CD14-positive monocyte (primary cell): ENCODE results near the gene APOD. TPM values are rescaled to one million over a fixed set of nuclear protein-coding genes. Genes with fewer than 3 reads are reported as not detected.
"Not testable (repeated sequence)": the region's sequence is repeated elsewhere in the genome, so short reads cannot be mapped to it uniquely, and the experiment has no call there.

Experiments
- DNase-seq, 3 donors: peaks; one replicate each; pipeline ENCODE4 v3.0.0-alpha.2; 2011 to 2022
- H2AFZ ChIP-seq: 2 replicates; pipeline ENCODE4 v1.6.0; 2012; ENCODE audit warnings: mild to moderate bottlenecking, low read depth, low read length, inconsistent platforms; ENCODE audit not compliant: insufficient read depth, poor library complexity, severe bottlenecking
- H3K27ac ChIP-seq, 2 donors: 1 replicate in 1 of 2; 2 replicates in 1 of 2; pipeline ENCODE4 v1.5.1; 2012 to 2013; ENCODE audit warnings: low read length in 2 of 2, control low read depth in 1 of 2, inconsistent platforms in 1 of 2, low read depth in 1 of 2, mild to moderate bottlenecking in 1 of 2
- H3K27me3 ChIP-seq, 2 donors: one replicate each; pipeline versions ENCODE4 v1.6.0 to v1.6.1; 2011 to 2013; ENCODE audit warnings: low read length in 2 of 2; ENCODE audit not compliant: control insufficient read depth in 2 of 2, insufficient read depth in 2 of 2
- H3K36me3 ChIP-seq, 2 donors: replicated peaks in 1 of 2; 1 replicate in 1 of 2; 2 replicates in 1 of 2; pipeline versions ENCODE4 v1.5.1 to v1.6.1; 2012 to 2013; ENCODE audit warnings: low read length in 2 of 2, control low read depth in 1 of 2, inconsistent platforms in 1 of 2, mild to moderate bottlenecking in 1 of 2; ENCODE audit not compliant: insufficient read depth in 2 of 2, control insufficient read depth in 1 of 2
- H3K4me1 ChIP-seq, 2 donors: 1 replicate in 1 of 2; 2 replicates in 1 of 2; pipeline versions ENCODE4 v1.5.1 to v1.6.1; 2012 to 2013; ENCODE audit warnings: low read length in 2 of 2, control low read depth in 1 of 2, inconsistent platforms in 1 of 2, mild to moderate bottlenecking in 1 of 2, moderate library complexity in 1 of 2; ENCODE audit not compliant: insufficient read depth in 2 of 2, control insufficient read depth in 1 of 2
- H3K4me2 ChIP-seq: replicated peaks from 2 replicates; pipeline ENCODE3; 2012; ENCODE audit warnings: low read length, moderate library complexity, mild to moderate bottlenecking; ENCODE audit not compliant: poor library complexity, severe bottlenecking; ENCODE audit errors: extremely low read depth
- H3K4me3 ChIP-seq, 3 experiments: fragments of 200-600 bp in 1 of 3; sonication (generic) in 1 of 3; replicated peaks in 1 of 3; 1 replicate in 2 of 3; 2 replicates in 1 of 3; pipeline ENCODE4 v1.5.1; 2011 to 2013; ENCODE audit warnings: low read length in 3 of 3, mild to moderate bottlenecking in 3 of 3, control low read depth in 2 of 3, low read depth in 2 of 3, inconsistent platforms in 1 of 3, moderate library complexity in 1 of 3
- H3K79me2 ChIP-seq: 2 replicates; pipeline ENCODE4 v1.6.0; 2012; ENCODE audit warnings: mild to moderate bottlenecking, control low read depth, inconsistent platforms, low read length, moderate library complexity; ENCODE audit not compliant: insufficient read depth
- H3K9ac ChIP-seq: 2 replicates; pipeline ENCODE4 v1.6.0; 2017; ENCODE audit warnings: low read length, mild to moderate bottlenecking; ENCODE audit not compliant: insufficient read depth, poor library complexity, severe bottlenecking
- H3K9me3 ChIP-seq, 2 donors: replicated peaks in 1 of 2; 1 replicate in 1 of 2; 2 replicates in 1 of 2; pipeline versions ENCODE4 v1.5.1 to v1.6.1; 2012 to 2013; ENCODE audit warnings: low read length in 2 of 2, control low read depth in 1 of 2; ENCODE audit not compliant: control insufficient read depth in 1 of 2, insufficient read depth in 1 of 2
- H4K20me1 ChIP-seq: 2 replicates; pipeline ENCODE4 v1.6.0; 2012; ENCODE audit warnings: mild to moderate bottlenecking, low read length, control low read depth, moderate library complexity; ENCODE audit not compliant: insufficient read depth
- H3K27ac Mint-ChIP-seq, 7 donors: one replicate each; pipeline ENCODE4 v1.8.0; 2020; ENCODE audit warnings: mild to moderate bottlenecking in 7 of 7, mixed read lengths in 7 of 7, moderate library complexity in 6 of 7, inconsistent platforms in 2 of 7
- H3K27me3 Mint-ChIP-seq, 3 donors: one replicate each; pipeline ENCODE4 v1.8.0; 2021 to 2022; ENCODE audit warnings: low read depth in 3 of 3, mild to moderate bottlenecking in 3 of 3, mixed read lengths in 3 of 3, moderate library complexity in 3 of 3, inconsistent platforms in 1 of 3
- H3K36me3 Mint-ChIP-seq, 2 donors: one replicate each; pipeline ENCODE4 v1.8.0; 2020; ENCODE audit warnings: mixed read lengths in 2 of 2, inconsistent platforms in 1 of 2, mild to moderate bottlenecking in 1 of 2
- H3K4me1 Mint-ChIP-seq: one replicate; pipeline ENCODE4 v1.8.0; 2020; ENCODE audit warnings: mild to moderate bottlenecking, mixed read lengths
- H3K4me3 Mint-ChIP-seq, 2 donors: one replicate each; pipeline ENCODE4 v1.8.0; 2020; ENCODE audit warnings: mild to moderate bottlenecking in 2 of 2, mixed read lengths in 2 of 2, moderate library complexity in 1 of 2
- H3K9me3 Mint-ChIP-seq, 7 donors: one replicate each; pipeline ENCODE4 v1.8.0; 2020 to 2022; ENCODE audit warnings: mixed read lengths in 7 of 7, mild to moderate bottlenecking in 6 of 7, moderate library complexity in 6 of 7, inconsistent platforms in 2 of 7
- WGBS: methylation state at CpG from one replicate; pipeline ENCODE4 v1.1.5; 2013; ENCODE audit warnings: missing lambda C conversion rate; ENCODE audit not compliant: insufficient coverage; 5-methylcytosine and 5-hydroxymethylcytosine counted together
- intact Hi-C, 2 donors: fragments of 100-400 bp; cut with micrococcal nuclease; formaldehyde crosslinking; loops; one replicate each; pipeline versions ENCODE4 v1.15.0 to v1.15.1; 2023
- polyA plus RNA-seq, 3 donors: library from polyadenylated mRNA; depleted of rRNA in 1 of 3; unstranded in 2 of 3; stranded (reverse) in 1 of 3; fragments of 300-500 nt in 2 of 3; fragments of >200 nt in 1 of 3; fragmentation: Illumina TruSeq in 2 of 3; gene quantifications; 1 replicate in 2 of 3; 2 replicates in 1 of 3; pipeline ENCODE4 v1.2.3, GENCODE V29; 2012 to 2021
- TF ChIP-seq, protein P1 (sequence below): fragments of 200-600 bp; IDR thresholded peaks from one replicate; pipeline ENCODE4 v1.8.0; 2022; ENCODE audit warnings: antibody characterized with exemption, mild to moderate bottlenecking

The APOD gene
- polyA plus RNA-seq, 3 donors: not detected

DNA sequence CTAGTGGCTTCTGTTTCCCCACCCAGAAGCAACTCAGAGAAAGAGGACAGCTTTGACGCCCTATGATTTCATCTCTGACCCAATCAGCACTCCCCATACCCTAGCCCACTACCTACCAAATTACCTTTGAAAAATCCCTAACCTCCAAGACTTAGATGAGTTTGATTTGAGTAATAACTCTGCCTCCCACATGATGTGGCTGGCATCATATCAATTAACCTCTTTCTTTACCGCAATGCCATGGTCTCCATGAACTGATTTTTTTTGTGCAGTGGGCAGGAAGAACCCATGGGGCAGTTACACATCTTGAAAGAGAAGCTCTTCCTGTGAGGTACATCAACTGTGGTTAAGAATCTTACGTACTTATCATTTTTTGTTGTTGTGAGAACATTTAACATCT lies 25.5 kb upstream of the APOD start:
- H4K20me1 ChIP-seq: no peaks in the 10 kb centered on the region
- Mint-ChIP-seq H3K36me3 (no peaks in the 10 kb centered on the region), H3K4me3 (no peak overlapping the region), H3K27ac (no peak overlapping the region), H3K27me3 (peaks cover 6 to 10% (median 9%) of the 10 kb centered on the region in 3 donors), H3K9me3 (peaks cover 20 to 55% (median 45%) of the 10 kb centered on the region in 7 donors), H3K4me1 (peaks cover 1% of the 10 kb centered on the region)
- WGBS: 82% methylated on average over 2 of the region's 3 CpGs
- no peak overlapping the region for H3K27ac ChIP-seq
- H3K36me3 ChIP-seq: no peaks in the 10 kb centered on the region
- no peak overlapping the region for H3K4me3 ChIP-seq
- DNase-seq: no peak
- no peaks in the 10 kb centered on the region for H3K27me3 ChIP-seq
- H3K9ac ChIP-seq: no peak overlapping the region
- TF ChIP-seq, protein P1, sequence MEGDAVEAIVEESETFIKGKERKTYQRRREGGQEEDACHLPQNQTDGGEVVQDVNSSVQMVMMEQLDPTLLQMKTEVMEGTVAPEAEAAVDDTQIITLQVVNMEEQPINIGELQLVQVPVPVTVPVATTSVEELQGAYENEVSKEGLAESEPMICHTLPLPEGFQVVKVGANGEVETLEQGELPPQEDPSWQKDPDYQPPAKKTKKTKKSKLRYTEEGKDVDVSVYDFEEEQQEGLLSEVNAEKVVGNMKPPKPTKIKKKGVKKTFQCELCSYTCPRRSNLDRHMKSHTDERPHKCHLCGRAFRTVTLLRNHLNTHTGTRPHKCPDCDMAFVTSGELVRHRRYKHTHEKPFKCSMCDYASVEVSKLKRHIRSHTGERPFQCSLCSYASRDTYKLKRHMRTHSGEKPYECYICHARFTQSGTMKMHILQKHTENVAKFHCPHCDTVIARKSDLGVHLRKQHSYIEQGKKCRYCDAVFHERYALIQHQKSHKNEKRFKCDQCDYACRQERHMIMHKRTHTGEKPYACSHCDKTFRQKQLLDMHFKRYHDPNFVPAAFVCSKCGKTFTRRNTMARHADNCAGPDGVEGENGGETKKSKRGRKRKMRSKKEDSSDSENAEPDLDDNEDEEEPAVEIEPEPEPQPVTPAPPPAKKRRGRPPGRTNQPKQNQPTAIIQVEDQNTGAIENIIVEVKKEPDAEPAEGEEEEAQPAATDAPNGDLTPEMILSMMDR: no peak
- no peaks in the 10 kb centered on the region for H3K4me1 ChIP-seq
- H3K4me2 ChIP-seq: no peak overlapping the region
- intact Hi-C loops: no loop called here
- H3K79me2 ChIP-seq: no peaks in the 10 kb centered on the region
- H2AFZ ChIP-seq: no peak overlapping the region
- peaks cover 14 to 45% of the 10 kb centered on the region in 2 donors for H3K9me3 ChIP-seq

DNA sequence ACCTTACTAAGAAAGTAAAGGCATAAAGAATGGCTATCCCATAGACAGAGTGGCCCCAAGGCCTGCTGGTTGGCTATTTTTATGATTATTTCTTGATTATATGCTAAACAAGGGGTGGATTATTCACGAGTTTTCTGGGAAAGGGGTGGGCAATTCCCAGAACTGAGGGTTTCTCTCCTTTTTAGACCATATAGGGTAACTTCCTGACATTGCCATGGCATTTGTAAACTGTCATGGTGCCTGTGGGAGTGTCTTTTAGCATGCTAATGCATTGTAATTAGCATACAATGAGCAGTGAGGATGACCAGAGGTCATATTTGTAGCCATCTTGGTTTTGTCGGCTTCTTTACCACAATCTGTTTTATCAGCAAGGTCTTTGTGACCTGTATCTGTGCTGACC lies 18.0 kb upstream of the APOD start:
- H4K20me1 ChIP-seq, H3K36me3 Mint-ChIP-seq, H3K4me3 ChIP-seq, H3K4me1 ChIP-seq, DNase-seq, H3K4me2 ChIP-seq, H3K9ac ChIP-seq, H3K79me2 ChIP-seq, H3K4me1 Mint-ChIP-seq, H2AFZ ChIP-seq, H3K4me3 Mint-ChIP-seq, H3K27ac Mint-ChIP-seq, H3K27ac ChIP-seq, H3K27me3 ChIP-seq, intact Hi-C loops, H3K36me3 ChIP-seq: not testable (repeated sequence)
- Mint-ChIP-seq H3K9me3 (peaks cover 11 to 37% (median 27%) of the 10 kb centered on the region in 7 donors), H3K27me3 (peaks cover 3 to 11% (median 9%) of the 10 kb centered on the region in 3 donors)
- peaks cover 17 to 19% of the 10 kb centered on the region in 2 donors for H3K9me3 ChIP-seq
- WGBS: 83% methylated on average over 1 of the region's 2 CpGs
